Measurements from ENCODE around the gene USP10.

The USP10 gene

DNA sequence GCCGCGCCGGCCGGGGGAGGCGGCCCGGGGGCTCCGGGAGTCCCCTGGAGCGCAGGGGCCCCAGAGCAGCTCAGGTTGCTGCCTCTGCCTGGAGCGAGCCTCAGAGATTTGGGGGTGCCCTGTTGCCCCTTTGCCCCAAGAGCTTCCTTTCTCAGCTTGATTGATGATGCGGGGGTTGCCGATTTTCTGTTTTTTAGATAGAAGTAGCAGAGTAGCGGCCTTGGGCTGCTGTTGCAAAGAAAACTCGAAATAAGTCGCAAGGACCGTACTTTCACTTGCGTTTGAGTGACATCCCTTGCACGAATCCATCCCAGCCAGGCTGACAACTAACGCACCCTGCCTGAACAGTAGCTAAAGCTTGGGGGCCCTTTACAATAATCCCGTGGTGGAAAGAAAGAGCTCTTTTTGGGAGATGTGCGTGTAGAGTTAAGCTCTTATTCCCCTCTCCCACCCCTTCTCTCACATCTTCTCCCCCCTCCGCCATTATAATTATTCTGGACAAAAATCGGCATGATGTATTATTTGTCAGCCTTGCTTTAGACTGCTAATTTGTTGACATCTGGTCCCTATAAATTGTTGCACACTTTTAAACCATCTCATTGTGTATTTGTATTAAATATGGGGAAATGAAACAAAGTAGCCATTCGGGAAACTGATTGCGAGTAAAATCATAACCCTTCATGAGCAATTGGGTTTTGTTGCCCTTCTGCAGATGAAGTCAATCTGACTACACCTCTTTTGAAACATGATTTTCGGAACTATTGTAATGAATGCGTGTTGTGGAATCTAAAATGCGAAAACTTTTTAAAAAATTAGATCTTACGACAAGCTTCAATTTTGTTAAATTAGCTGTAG, 873 bp downstream of the USP10 start:
- DNase-seq, result peak; percentile 9 to 32

- DNase-seq, result no peak
Observed at GRCh38 chr16:84703681-84704080, 3.9 kb downstream of the USP10 start.

- DNase-seq, result no peak
Observed at GRCh38 chr16:84704253-84704652, 4.5 kb downstream of the USP10 start.

GRCh38 chr16:84706856-84707255, 7.1 kb downstream of the USP10 start:
- DNase-seq, result no peak

- DNase-seq, result no peak
Observed at GRCh38 chr16:84709609-84710008, 9.8 kb downstream of the USP10 start.

DNA sequence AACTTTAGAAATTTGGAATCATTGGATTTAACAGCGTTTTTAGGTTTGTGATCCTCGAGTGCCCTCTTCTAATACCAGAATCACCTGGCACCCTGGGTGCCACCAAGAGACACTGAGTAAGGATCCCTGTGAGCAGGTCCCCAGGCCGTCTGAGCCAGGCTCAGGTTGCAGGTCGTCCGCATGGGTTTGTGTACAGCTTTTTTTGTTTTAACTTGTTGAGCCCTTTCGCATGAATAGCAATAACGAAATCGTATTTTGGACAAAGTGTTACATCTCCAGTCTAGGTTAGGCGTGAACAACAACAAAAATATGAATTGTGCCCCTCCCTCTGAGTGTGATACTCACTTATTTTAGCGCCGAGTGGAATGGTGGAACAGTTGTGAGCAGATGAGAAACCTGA, 10.9 kb downstream of the USP10 start:
- DNase-seq, result no peak

GRCh38 chr16:84712138-84712671, 12.4 kb downstream of the USP10 start:
- DNase-seq, result no peak

DNA sequence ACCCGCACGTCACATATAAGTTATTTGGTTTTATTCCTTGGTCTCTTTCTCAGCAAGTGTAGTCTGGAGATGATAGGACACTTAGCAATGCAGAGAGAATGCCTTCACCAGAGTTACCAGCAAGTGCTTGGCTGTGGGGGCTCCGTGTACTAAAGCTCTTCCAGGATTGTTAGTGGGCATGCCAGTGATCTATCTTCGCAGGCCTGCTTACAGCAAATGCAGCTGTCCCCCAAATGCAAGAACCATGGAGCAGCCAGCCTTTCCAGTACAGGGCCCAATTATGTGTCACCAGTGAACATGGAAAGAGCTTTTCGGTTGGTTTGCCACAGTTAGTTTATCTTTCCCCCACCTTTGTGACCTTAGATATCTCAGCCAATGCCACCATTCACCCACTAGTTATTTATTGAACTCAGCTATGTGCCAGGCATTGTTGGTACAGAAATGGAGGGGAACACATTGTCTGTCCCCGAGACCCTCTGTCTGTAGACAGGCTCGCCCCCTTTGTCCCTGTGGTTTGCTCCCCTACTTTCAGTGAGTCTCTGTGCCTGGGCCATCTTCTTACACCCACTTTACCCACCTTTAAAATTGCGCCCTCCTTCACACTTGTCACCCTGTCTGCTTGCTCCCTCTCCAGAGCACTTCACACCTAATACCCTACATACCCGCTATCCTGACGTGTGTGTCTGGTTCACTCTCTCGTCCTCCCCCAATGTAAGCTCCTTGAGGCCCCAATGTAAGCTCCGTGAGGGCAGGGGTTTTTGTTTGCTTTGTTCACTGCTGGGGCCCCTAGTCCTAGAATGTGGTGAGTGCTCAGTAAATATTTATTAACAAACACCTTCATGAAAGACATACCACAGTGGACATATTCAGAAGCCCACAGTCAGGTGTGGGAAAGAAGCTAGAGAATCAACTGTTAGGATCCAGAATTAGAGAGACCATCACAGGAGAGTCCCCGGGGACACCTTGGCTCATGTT, 13.3 kb downstream of the USP10 start:
- DNase-seq, result no peak

DNA sequence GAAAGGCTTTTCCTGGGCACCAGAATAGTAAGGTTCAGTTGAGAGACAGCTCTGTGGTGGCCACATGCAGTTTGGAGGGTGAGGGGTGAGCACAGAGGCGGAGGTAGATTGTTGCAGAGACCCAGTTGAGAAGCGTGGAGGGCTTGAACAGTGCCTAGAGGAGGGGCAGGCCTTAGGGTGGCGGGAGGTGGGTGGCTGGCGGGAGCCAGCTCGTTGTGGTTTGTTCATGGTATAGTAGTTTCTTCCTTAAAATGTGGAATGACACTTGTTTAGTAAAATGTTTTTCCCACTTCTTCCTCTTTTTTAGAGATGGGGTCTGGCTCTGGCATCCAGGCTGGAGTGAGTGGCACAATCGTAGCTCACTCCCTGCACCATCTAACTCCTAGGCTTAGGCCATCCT, 14.2 kb downstream of the USP10 start:
- no peak for DNase-seq

GRCh38 chr16:84715424-84715823, 15.6 kb downstream of the USP10 start:
- no peak for DNase-seq

GRCh38 chr16:84715854-84716253, 16.1 kb downstream of the USP10 start:
- DNase-seq, result no peak

DNA sequence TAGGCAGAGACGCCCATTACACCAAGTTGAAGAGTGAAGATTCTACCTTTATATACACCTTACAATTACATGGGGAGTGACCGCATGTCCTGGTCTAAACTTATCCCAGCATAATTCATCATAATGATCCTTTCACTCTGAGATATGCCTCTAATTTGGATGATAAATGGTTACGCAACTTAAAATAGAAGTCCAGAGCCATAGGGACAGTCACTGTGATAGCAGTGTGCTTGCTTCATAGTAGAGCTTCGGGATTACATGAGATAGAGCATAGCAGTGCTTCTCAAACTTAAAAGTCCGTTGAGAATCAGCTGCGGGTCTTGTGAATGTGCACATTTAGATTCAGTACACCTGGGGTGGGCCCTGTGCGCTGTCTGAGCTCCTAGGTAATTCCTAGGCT, 16.9 kb downstream of the USP10 start:
- no peak for DNase-seq

DNA sequence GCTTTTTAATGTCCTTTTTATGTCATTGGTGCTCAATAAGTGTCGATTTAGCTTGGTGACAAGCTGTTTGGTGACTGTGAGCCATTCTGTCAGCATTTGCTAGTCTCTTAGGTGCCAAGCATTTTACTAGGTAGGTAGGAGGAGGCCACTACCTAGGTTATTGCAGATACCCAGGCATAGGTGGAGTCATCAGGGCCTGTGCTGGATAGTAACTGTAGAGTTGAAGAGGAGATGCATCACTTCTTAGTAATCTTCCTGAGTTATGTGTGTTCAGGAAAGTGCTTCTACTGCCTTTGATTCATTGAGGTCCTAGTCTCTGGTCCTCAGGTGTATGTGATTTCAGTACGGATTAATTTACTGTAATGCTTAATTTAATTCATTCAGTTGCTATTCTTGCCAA, 17.7 kb downstream of the USP10 start:
- no peak for DNase-seq

DNA sequence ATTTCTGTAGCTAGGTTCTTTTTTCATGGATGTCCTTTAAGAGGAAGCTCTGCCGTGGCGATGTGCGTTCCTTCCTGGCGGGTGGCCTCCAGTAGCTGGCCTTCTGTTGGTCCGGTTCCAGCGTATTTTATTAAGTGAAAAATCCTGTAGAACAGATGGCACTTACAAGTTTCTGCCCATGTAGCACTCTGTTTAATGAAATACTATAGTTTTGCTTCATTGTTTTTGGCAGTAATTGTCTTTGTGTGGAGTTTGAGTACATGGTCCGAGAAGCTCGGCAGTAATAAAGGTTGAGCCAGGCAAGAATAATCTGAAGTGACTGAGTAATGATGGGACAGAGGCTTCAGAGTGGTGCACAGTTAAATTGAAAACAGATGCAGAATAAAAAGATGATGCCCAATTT, 20.4 kb downstream of the USP10 start:
- DNase-seq, result no peak

- no peak for DNase-seq
Observed at GRCh38 chr16:84722068-84722467, 22.3 kb downstream of the USP10 start.

GRCh38 chr16:84723906-84724305, 24.1 kb downstream of the USP10 start:
- no peak for DNase-seq

GRCh38 chr16:84724606-84725309, 25.0 kb downstream of the USP10 start:
- DNase-seq, result no peak

DNA sequence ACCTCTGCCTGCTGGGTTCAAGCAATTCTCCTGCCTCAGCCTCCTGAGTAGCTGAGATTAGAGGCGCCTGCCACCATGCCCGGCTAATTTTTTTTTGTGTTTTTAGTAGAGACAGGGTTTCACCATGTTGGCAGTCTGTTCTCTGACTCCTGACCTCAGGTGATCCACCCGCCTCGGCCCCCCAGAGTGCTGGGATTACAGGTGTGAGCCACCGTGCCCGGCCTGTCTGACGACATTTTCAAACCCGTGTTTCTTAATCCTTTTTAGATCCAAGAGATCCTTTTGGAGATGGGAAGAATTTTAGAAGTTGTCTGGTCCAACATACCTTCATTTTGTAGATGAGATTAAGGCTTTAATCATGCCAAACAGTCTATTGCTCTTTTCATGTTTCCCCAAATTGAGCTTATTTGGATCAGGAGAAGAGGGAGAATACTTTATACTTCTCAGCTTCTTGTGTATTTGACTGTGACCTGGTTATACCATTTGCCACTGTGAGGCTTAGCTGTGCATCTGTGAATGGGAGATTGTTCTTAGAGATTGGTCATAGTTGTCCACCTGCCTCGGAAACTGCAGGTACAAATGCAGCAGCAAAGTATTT, 25.8 kb downstream of the USP10 start:
- no peak for DNase-seq

DNA sequence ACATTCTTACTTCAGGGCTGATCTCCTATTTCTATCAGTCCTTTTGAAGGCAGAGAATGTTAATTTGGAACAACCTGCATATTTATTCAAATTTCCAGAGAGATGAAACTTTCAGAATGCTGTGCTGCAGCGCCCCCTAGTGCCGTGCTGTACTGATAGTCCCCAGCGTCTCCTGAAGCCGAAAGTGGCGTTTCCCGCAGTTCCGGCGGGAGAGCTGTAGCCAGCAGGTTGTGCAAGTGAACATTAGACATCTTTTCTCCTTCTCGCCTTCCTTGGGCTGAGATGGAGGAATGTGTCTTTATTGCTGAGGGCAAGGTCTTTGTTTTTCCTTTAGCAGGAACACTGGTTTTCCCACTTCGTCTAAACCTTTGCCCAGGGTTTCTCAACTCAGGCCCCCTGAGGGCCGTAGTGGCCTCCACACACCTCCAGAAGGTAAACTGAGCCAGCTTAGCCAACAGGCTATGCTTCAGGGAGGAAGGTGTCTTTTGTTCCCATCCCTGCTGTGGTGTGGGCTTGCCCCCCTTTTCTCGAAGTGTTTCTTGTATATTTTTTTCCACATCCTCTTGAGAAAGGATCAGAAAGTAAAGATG, 26.4 kb downstream of the USP10 start:
- DNase-seq, result peak; percentile 83 to 86

DNA sequence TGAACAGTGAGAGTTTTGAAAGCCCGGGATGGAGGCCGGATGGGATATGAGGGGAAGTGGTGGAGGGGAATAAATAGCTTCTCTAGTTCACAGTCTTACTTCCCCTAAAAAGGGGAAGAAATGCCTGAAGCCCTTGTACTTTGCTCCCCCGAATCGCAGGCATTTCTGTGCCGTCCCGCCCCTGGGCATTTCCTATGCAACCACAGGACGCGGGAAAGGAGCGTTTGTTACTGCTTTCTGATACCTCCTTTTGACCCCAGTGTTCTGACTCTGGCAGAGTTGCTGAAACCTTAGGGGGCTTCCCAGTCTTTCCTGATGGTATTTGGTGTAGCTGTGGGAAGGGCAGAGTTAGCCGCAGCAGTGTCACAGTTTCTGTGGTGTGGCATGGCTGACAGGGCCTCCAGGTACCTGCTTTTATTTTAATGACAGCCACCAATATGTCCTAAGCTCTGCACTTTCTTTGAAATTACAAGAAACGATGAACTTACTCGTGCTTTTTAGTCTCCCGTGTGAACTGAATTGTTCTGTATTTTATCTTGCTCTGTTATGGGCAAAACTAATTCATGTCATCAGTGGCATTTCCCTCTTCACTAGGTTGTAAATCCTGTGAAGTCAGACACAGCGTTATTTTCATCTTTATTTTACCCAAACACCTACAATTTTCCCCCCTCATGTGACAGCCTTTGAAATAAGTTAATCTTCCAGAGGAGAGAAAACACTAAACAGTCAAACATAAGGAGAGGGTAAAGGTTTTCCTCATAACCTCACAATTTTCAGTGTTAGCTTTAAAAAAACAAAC, 27.1 kb downstream of the USP10 start:
- DNase-seq, result no peak

- no peak for DNase-seq
Observed at GRCh38 chr16:84728853-84729424, 29.1 kb downstream of the USP10 start.

Data from stimulated activated CD4-positive, alpha-beta T cell treated with anti-CD3 and anti-CD28 coated beads, Interleukin-2, amount 100 ng/mL, for 48 hours (primary cell).